Kidney (tissue), 14 donors: ENCODE measurements around the gene HOXD3. TPM values are rescaled to one million over a fixed set of nuclear protein-coding genes. Genes with fewer than 3 reads are reported as not detected.

Experiments
- DNase-seq, 5 donors: peaks; one replicate each; pipeline ENCODE4 v3.0.0-alpha.2; 2013 to 2020
- FAIRE-seq: peaks from 2 replicates; lab custom pipeline; 2012; peaks lifted over from hg19 to GRCh38; lab: Jason Lieb, UNC
- H3K27ac ChIP-seq, 2 donors: one replicate each; pipeline ENCODE4 v1.7.0; 2013; ENCODE audit warnings: low read depth in 2 of 2, low read length in 2 of 2, inconsistent platforms in 1 of 2
- H3K27me3 ChIP-seq: one replicate; pipeline ENCODE4 v1.7.1; 2013; ENCODE audit warnings: low read length, inconsistent platforms; ENCODE audit not compliant: control insufficient read depth, insufficient read depth
- H3K36me3 ChIP-seq, 3 donors: one replicate each; pipeline versions ENCODE4 v1.7.0 to v1.7.1; 2013; ENCODE audit warnings: low read length in 3 of 3, control low read depth in 1 of 3, inconsistent platforms in 1 of 3; ENCODE audit not compliant: insufficient read depth in 3 of 3, control insufficient read depth in 2 of 3
- H3K4me1 ChIP-seq, 3 donors: one replicate each; pipeline versions ENCODE4 v1.7.0 to v1.7.1; 2013; ENCODE audit warnings: low read length in 3 of 3, inconsistent platforms in 1 of 3, low read depth in 1 of 3; ENCODE audit not compliant: control insufficient read depth in 2 of 3, insufficient read depth in 2 of 3
- H3K4me3 ChIP-seq, 3 donors: one replicate each; pipeline versions ENCODE4 v1.7.0 to v1.8.1; 2013; ENCODE audit warnings: low read length in 3 of 3, control low read depth in 1 of 3, inconsistent platforms in 1 of 3
- H3K9ac ChIP-seq, 3 donors: one replicate each; pipeline versions ENCODE4 v1.7.0 to v1.7.1; 2013; ENCODE audit warnings: low read length in 3 of 3, control low read depth in 1 of 3, inconsistent platforms in 1 of 3
- H3K9me3 ChIP-seq, 3 donors: one replicate each; pipeline versions ENCODE4 v1.7.0 to v1.7.1; 2013; ENCODE audit warnings: low read length in 3 of 3, control low read depth in 1 of 3, inconsistent platforms in 1 of 3; ENCODE audit not compliant: control insufficient read depth in 2 of 3, insufficient read depth in 1 of 3
- CTCF ChIP-seq: IDR thresholded peaks from 3 replicates; pipeline ENCODE4 v1.5.1; 2012; ENCODE audit warnings: mild to moderate bottlenecking, moderate library complexity, borderline replicate concordance; ENCODE audit not compliant: insufficient read depth; ENCODE audit errors: extremely low read depth
- intact Hi-C: fragments of 100-400 bp; cut with DNase I; formaldehyde crosslinking; loops from one replicate; pipeline ENCODE4 v1.11.1; 2022
- polyA plus RNA-seq: library from polyadenylated mRNA; stranded (reverse); fragments of 350-450 nt; fragmentation: Illumina TruSeq; extraction: RNeasy Lipid Tissue Mini Kit (QIAGEN cat#74804); gene quantifications from one replicate; pipeline ENCODE4 v1.2.3, GENCODE V29; 2014; ENCODE audit warnings: low read depth, low replicate concordance; ENCODE audit not compliant: insufficient read depth
- total RNA-seq: library from RNA; stranded (reverse); fragmentation: NEBNext Ultra II Directional; extraction: Animal tissue kit (Norgen Biotek cat#: 25700); gene quantifications from one replicate; pipeline ENCODE4 v1.2.1, GENCODE V29; 2021
- donor health status: control.
- donor health status: control.
- donor health status: control.
- donor health status: control.
- donor health status: control.
- donor health status: DM: yes; HTN: yes; CAD: no.
- donor health status: Normal renal cell carcinoma (clear cell type).

The HOXD3 gene
- total and polyA plus RNA-seq, 2 donors from 2014 or later: 16.9 to 29.3 TPM

- peaks cover 10 to 16% (median 11%) of the 10 kb centered on the region in 3 donors for H3K4me1 ChIP-seq
- H3K9me3 ChIP-seq: no peaks in the 10 kb centered on the region
- no peak for FAIRE-seq
- no peaks in the 10 kb centered on the region for H3K27me3 ChIP-seq
- peaks cover under 1 to 6% (median under 1%) of the 10 kb centered on the region in 3 donors for H3K36me3 ChIP-seq
- peak overlapping the region; percentile 11 to 75 (median 17) for H3K4me3 ChIP-seq
- H3K27ac ChIP-seq: peak overlapping the region; percentile 89 to 93
- peak overlapping the region in 2 of 3 donors; percentile 29 to 78 for H3K9ac ChIP-seq
- intact Hi-C loops: loop anchor here (10.0 kb wide), 2 partner anchors 305 to 405 kb away; no protein-coding TSS in a partner anchor
- DNase-seq: peak in 4 of 5 donors; percentile 36 to 64 (median 54)
- no peak for TF ChIP-seq CTCF
Observed at GRCh38 chr2:176149481-176149938, 7.6 kb upstream of the HOXD3 start.

- H3K9me3 ChIP-seq: no peaks in the 10 kb centered on the region
- H3K4me3 ChIP-seq: peak overlapping the region; percentile 11 to 75 (median 17)
- H3K36me3 ChIP-seq: peaks cover 2 to 10% (median 6%) of the 10 kb centered on the region in 3 donors
- peaks cover 10 to 19% (median 14%) of the 10 kb centered on the region in 3 donors for H3K4me1 ChIP-seq
- no peaks in the 10 kb centered on the region for H3K27me3 ChIP-seq
- DNase-seq: peak in 4 of 5 donors; percentile 39 to 63 (median 50)
- H3K9ac ChIP-seq: peak overlapping the region in 2 of 3 donors; percentile 33 to 78
- peak overlapping the region; percentile 89 to 93 for H3K27ac ChIP-seq
- intact Hi-C loops: loop anchor here (10.0 kb wide), 2 partner anchors 305 to 405 kb away; no protein-coding TSS in a partner anchor
- no peak for FAIRE-seq
- TF ChIP-seq CTCF: no peak
Observed at GRCh38 chr2:176149939-176150583, 7.0 kb upstream of the HOXD3 start.

DNA sequence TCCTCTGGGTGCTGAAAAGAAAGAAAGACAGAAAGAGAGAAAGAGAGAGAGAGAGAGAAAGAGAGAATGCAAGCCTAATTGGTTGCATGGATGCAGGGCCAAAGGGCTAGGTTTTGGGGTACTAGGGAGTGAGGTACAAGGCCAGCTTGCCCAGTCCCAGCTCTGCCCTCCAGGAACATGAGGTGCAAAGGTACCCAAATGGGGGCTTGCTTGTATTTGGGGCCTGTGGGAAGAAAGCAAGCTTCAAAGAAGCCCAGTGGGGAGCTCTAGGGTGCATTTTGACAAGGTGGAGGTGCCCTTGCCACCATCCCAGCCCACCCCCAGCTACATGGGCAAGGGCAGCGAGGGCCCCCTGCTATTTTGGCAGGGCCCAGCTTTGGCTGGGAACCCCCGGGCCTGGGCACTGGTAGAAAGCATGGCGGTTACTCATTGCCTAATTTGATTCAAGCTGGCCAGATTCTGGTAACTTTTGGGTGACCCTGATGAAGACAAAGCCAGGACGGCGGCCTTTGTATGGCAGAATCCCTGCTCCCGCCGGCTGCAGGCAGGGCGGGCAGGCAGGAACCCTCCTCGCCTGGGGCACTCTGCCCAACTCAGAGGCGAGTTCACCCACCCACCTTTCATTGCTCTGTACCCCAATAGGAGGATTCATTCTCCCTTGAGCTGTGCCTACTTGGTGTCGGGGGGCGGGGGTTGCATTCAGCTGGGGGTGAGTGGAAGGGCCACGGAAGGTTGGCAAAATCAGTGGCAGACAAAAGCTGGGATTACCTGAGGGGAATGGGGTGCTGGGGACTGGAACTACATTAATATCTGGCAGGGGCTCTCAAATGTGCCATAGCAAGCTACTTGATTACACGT is 6.3 kb upstream of the HOXD3 start:
- intact Hi-C loops: no loop called here
- no peak for FAIRE-seq

More for the DNA sequence above, 6.3 kb upstream of the HOXD3 start:
- Histone ChIP-seq H3K4me1 (peaks cover 7 to 13% (median 12%) of the 10 kb centered on the region in 3 donors), H3K4me3 (peak overlapping the region; percentile 52 to 75 (median 64)), H3K9ac (peak overlapping the region in 2 of 3 donors; percentile 33 to 78), H3K27ac (peak overlapping the region; percentile 88 to 93), H3K27me3 (no peaks in the 10 kb centered on the region), H3K36me3 (peaks cover 2 to 10% (median 6%) of the 10 kb centered on the region in 3 donors), H3K9me3 (no peaks in the 10 kb centered on the region)
- TF ChIP-seq CTCF: no peak
- DNase-seq: peak in 3 of 5 donors; percentile 39 to 69 (median 52)
